Measurements from ENCODE around the gene FECH.
A peak's percentile ranks its signal among the peaks of the same experiment; 100 is the strongest.

The FECH gene

DNA sequence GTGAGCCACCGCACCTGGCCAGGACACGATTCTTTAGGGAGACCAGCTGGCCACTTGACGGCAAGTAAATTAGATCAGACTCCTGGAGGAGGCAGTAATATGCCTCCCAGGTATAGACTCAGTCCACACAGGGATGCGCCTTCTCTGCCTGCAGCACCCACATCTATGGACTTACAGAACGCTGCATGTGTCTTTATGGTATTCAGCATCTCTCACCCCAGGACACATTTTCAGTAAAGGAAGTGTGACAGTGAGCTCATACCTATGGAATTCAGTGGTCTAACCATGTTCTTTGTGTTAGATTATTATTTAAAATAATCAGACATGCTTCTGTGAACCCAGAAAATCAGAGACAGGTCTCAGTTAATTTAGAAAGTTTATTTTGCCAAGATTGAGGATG lies 41.0 kb upstream of the FECH start:
- H3K4me1 ChIP-seq (ENCODE audit: insufficient read depth, low read length, severe bottlenecking): peaks cover 18% of the 10 kb centered on the region
- no peaks in the 10 kb centered on the region for H3K9me3 ChIP-seq (ENCODE audit: low read length)
- H3F3A ChIP-seq (ENCODE audit: insufficient read depth, low read length): no peaks in the 10 kb centered on the region
- H3K79me2 ChIP-seq (ENCODE audit: insufficient read depth, low read length): no peaks in the 10 kb centered on the region
- TF ChIP-seq, protein P1, sequence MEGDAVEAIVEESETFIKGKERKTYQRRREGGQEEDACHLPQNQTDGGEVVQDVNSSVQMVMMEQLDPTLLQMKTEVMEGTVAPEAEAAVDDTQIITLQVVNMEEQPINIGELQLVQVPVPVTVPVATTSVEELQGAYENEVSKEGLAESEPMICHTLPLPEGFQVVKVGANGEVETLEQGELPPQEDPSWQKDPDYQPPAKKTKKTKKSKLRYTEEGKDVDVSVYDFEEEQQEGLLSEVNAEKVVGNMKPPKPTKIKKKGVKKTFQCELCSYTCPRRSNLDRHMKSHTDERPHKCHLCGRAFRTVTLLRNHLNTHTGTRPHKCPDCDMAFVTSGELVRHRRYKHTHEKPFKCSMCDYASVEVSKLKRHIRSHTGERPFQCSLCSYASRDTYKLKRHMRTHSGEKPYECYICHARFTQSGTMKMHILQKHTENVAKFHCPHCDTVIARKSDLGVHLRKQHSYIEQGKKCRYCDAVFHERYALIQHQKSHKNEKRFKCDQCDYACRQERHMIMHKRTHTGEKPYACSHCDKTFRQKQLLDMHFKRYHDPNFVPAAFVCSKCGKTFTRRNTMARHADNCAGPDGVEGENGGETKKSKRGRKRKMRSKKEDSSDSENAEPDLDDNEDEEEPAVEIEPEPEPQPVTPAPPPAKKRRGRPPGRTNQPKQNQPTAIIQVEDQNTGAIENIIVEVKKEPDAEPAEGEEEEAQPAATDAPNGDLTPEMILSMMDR (IDR thresholded peaks at IDR 0.05; ENCODE audit: low read length): no peak
- no peak for TF ChIP-seq EZH2 (IDR thresholded peaks at IDR 0.05; ENCODE audit: borderline replicate concordance, low read length)
- no peak overlapping the region for H3K27ac ChIP-seq (ENCODE audit: low read depth, low read length, poor library complexity, severe bottlenecking)
- H2AFZ ChIP-seq (ENCODE audit: low read length): no peak overlapping the region
- H3K4me2 ChIP-seq (ENCODE audit: low read length): no peak overlapping the region
- H3K27me3 ChIP-seq (ENCODE audit: insufficient read depth, low read length): no peaks in the 10 kb centered on the region
- H3K36me3 ChIP-seq (ENCODE audit: insufficient read depth, low read length): no peaks in the 10 kb centered on the region
- no peak overlapping the region for H3K4me3 ChIP-seq (ENCODE audit: low read depth, low read length, poor library complexity, severe bottlenecking)
- H4K20me1 ChIP-seq (ENCODE audit: insufficient read depth, low read length): no peaks in the 10 kb centered on the region
- H3K9ac ChIP-seq (ENCODE audit: low read length): no peak overlapping the region
- no peaks in the 10 kb centered on the region for H3K9me2 ChIP-seq (ENCODE audit: low read depth, low read length)

DNA sequence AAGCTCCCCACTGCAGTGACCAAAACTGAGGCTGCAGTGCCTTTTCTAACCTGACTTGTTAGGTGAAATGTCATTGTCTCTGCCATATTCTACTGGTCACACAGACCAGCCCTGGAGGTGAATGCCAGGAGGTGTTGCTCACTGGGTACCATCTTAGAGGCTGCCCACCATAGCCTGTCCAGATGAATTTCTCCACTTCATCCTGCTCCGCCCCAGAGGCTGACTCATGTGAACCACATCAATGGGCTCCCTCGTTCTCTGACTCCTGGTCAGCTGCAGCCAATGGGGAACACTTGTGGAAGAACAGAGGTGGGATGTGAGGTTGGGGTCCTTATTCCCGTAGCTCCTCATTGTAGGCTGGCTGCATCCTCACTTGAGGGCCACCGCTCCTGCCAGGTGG lies 38.5 kb upstream of the FECH start:
- Histone ChIP-seq H3K9me2 (ENCODE audit: low read depth, low read length) (no peaks in the 10 kb centered on the region), H3K27me3 (ENCODE audit: insufficient read depth, low read length) (no peaks in the 10 kb centered on the region), H3K4me3 (ENCODE audit: low read depth, low read length, poor library complexity, severe bottlenecking) (no peak overlapping the region), H3K36me3 (ENCODE audit: insufficient read depth, low read length) (peaks cover 5% of the 10 kb centered on the region; the same call in 1 of the 2 replicates), H3K9me3 (ENCODE audit: low read length) (no peaks in the 10 kb centered on the region), H4K20me1 (ENCODE audit: insufficient read depth, low read length) (no peaks in the 10 kb centered on the region), H3K27ac (ENCODE audit: low read depth, low read length, poor library complexity, severe bottlenecking) (no peak overlapping the region), H3K79me2 (ENCODE audit: insufficient read depth, low read length) (peaks cover 13% of the 10 kb centered on the region), H2AFZ (ENCODE audit: low read length) (no peak overlapping the region), H3F3A (ENCODE audit: insufficient read depth, low read length) (no peaks in the 10 kb centered on the region), H3K4me2 (ENCODE audit: low read length) (no peak overlapping the region), H3K4me1 (ENCODE audit: insufficient read depth, low read length, severe bottlenecking) (peaks cover 22% of the 10 kb centered on the region), H3K9ac (ENCODE audit: low read length) (no peak overlapping the region)
- TF ChIP-seq, protein P1 (IDR thresholded peaks at IDR 0.05; ENCODE audit: low read length): no peak
- TF ChIP-seq EZH2 (IDR thresholded peaks at IDR 0.05; ENCODE audit: borderline replicate concordance, low read length): no peak

DNA sequence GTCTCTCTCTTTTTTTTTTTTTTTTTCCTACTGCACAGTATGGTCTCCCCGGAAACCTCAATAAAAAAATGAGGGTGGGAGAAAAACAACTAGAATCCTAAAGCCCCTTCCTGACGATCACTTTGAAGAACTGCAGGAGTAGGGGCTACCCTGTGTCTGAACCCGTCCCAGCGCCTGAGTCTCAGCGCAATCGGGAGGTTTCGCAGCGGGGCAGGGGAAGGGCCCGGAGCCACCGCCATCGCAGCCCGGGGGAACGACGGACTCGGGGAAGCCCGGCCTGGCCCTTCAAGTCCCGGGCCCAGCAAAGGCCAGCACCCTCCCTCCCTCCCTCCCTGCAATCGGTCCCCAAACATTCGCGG lies 34.7 kb upstream of the FECH start:
- H3K4me1 ChIP-seq (ENCODE audit: insufficient read depth, low read length, severe bottlenecking): peaks cover 23% of the 10 kb centered on the region
- peaks cover 26% of the 10 kb centered on the region for H3K79me2 ChIP-seq (ENCODE audit: insufficient read depth, low read length)
- H3F3A ChIP-seq (ENCODE audit: insufficient read depth, low read length): no peaks in the 10 kb centered on the region
- TF ChIP-seq EZH2 (IDR thresholded peaks at IDR 0.05; ENCODE audit: borderline replicate concordance, low read length): no peak
- TF ChIP-seq, protein P1 (IDR thresholded peaks at IDR 0.05; ENCODE audit: low read length): no peak
- H3K4me2 ChIP-seq (ENCODE audit: low read length): peak overlapping the region; percentile 89
- no peaks in the 10 kb centered on the region for H4K20me1 ChIP-seq (ENCODE audit: insufficient read depth, low read length)
- H3K4me3 ChIP-seq (ENCODE audit: low read depth, low read length, poor library complexity, severe bottlenecking): peak overlapping the region; percentile 68
- no peaks in the 10 kb centered on the region for H3K27me3 ChIP-seq (ENCODE audit: insufficient read depth, low read length)
- no peak overlapping the region for H2AFZ ChIP-seq (ENCODE audit: low read length)
- no peaks in the 10 kb centered on the region for H3K9me3 ChIP-seq (ENCODE audit: low read length)
- peak overlapping the region; percentile 67 for H3K9ac ChIP-seq (ENCODE audit: low read length)
- no peaks in the 10 kb centered on the region for H3K9me2 ChIP-seq (ENCODE audit: low read depth, low read length)
- peak overlapping the region; percentile 28 for H3K27ac ChIP-seq (ENCODE audit: low read depth, low read length, poor library complexity, severe bottlenecking)
- peaks cover 34% of the 10 kb centered on the region for H3K36me3 ChIP-seq (ENCODE audit: insufficient read depth, low read length)

Data from OCI-LY1 (cell line).